ENCODE results near the gene CHRNB2.

CHRNB2 gene

DNA sequence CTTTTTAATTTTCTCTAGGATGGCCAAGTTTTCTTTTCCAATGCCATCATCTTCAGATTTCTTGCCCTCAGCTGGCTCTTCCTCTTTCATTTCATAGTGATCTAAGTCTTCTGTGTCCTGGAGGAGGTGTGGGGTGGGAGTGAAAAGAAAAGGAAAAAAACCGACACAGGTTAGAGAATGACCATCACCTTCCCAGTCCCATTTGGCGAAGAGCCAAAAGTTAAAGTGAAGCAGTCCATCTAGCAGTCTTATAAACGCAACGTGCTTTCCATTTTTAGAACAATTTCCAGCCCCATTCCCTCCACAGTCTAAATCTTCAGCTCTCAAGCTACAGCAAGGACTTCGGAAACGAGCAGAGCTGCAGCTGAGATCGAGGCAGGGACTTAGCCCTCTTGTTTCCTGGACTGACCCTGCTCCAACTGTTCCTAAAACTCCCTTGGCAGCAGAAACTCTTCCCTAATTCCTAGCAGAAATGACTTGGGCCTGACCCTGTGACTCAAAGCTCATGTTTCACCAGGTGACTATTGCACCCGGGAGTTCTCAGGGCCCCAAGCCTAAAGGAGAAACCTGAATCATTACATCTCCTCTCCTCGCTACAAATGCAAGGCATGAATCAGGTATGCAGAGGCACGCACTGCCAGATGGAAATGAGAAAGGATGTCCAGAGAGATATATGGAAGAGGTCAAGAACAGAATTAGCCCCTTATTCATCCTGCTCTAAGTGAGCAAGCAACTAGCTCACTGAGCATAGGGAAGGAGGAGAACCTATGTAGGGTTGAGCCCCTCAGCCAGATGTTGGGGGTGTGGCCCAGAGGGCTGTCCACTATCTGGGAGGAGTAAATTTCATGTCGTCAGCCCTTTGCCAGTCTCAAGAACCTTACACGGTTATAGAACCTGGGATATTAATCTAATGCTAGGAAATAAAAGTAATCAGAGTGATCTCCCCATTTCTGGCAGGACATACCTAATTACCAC lies 14.2 kb upstream of the CHRNB2 start:
- DNase-seq, result no peak

DNA sequence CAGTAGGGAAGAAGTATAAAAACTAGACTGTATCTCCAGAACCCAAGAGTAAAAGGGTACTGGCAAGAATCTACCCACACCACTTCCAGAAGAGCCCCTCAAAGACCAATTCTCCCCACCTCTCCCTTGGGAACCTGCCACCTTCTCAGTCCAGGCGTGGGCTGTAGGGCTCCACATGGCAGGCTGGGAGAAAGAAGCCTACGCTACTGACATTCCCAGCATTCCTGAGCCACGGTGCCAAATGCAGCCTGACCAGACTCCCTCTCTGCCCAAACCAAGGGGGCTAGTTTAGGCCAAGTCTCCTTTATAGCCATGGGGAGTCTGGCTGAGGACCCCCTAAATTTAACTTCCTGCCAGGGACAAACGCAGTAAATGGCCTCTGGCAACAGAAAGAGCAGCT lies 11.2 kb upstream of the CHRNB2 start:
- DNase-seq, result no peak

DNA sequence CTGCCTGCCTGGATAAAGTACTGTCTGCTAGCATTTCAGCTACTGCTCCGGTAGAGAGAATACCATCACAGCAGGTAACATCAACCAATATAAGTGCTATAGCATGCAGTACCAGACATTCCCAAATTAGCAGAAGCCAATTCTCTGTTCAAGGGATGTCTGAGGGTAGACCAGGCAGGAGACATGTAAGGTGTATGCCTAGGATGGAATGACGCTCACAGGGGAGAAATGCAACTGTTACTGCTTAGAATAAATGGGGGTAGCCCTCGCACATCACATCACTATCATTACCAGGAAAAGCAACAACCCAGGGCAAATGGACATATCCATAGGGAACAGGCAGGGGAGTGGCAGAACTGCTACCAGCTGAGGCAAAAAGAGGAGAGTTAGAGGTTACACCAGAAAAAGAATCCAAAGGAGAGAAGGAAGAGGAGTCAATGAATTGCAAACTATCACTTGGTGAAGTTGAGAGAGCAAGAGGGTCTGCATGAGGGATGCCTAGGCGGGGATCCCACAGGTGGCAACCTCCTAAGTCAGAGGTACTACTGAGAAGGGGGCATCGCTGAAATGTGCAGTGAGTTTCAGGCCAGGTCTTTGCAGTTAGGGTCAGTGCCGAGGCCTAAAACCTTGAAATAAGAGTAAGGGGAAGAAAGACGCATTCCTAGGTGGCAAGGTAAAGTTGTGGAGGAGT lies 10.2 kb upstream of the CHRNB2 start:
- DNase-seq, result no peak

DNA sequence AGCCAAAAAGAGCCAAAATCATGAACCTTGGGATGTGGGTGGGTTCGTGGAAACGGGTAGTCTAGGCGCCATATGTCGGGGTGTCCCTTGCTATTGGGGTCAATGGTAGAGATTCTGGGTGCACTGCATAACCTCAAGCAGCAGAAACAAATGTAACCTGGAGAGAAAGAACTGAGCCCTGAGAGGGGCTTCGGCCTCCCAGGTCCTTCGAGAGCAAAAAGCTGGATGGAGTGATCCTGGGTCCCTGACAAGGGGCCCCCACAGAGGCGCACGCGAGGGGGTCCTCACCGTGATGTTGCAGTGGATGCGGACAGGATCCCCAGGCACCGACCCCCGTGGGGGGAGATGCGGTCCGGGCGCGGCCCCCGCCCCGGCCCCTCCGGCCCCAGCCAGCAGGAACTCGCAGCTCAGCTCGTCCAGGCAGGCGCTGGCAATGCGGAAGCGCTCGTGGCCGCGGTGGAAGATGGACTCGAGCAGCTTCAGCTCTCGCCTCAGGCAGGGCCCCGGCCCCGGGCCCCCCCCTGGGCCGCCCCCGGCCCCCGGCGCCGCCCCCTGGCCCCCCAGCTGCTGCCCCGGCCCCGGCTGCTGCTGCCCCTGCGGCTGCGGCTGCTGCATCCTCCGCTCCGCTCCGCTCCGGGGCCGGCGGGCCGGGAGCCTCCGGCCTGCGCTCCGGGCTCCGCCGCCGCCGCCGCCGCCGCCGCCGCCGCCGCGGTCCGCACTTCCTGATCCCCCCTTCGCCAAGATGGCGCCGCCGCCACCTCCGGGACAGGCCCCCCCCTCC lies 9.4 kb upstream of the CHRNB2 start, which contains the start of gene UBE2Q1:
Gene UBE2Q1 (minus strand): TSS at position 724 of the 781 bp plus-strand sequence. CDS start 109 bp downstream, at position 615.
- peak; percentile 57 for DNase-seq

DNA sequence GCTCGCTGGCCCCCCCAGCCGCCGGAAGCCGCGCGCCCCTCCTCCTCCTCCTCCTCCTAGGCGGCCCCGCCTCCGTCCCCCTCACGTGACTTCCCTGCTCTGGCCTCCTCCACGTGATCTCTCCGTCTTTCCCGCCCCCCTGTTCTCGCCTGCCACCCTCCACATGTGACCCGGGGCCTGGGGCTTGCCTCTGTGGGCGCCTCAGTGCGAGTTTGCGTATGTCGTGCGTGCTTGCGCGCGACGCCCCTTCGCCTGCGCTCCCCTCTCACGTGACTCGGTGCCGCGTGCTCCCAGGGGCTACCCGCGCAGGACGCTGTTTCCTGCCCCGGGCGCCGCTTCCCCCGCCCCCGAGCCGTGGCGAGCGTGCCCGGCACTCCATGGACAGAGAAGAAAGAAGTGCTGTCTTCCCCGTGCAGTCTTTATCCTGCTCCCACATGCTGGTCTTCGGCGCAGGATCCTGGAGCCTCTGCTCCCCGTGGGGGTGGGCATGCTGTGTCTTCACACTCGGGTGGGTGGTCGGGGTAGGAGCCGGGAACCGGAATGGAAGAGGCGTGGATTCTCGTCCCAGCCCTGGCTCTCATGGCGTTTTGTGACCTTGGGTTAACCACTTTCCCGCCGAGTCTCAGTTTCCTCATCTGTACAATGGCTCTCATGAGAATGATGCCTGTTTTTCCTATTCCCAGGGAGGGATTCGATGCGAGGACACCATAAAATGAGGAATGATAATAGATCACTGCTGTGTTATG lies 8.7 kb upstream of the CHRNB2 start:
- DNase-seq, result peak; percentile 99

DNA sequence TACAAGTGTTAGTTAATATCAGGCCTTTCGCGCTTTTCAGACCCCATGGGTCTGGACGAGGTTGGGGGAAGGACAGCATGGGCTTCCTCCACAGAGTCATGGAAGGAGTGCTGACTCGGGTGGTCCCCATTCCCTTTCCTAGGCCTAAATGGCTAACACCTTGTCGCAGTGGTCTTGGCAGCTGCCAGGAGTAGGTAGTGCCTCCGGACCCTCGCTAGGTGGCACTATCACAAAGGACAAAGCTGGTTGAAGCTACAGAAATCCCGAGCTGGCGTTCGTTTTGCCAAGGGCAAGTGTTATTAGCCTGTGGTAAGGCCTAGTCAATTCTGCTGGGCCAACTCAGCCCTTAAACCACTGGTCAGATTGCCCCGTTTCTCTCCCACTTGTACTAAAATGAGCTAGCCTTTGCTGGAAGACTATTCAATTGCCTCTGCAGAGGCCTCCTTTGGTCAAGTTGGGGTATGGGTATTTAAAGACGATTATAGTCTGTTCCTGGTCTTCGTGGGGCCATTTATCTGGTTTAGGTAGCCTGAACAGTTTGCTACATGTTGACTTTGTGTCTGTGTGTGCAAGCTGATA lies 8.0 kb upstream of the CHRNB2 start:
- peak; percentile 75 for DNase-seq

DNA sequence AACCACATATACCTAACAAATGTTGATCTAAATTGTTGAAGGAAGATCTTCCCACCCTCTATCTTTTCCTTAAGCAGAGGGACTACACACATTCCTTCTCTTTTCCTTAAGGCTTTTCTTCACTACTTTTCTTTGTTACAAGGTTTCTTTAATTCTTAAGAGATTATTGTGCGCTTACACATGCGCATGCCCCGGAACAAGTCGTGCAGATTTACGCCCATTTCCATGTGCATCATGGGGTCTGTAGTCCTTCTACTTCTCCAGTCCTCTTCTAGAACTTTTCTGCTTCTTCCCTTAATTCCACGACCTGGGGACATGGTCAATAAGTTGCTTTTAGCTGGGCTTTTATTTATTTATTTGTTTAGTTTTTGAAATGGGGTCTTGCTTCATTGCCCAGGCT lies 1.7 kb upstream of the CHRNB2 start:
- DNase-seq, result no peak

DNA sequence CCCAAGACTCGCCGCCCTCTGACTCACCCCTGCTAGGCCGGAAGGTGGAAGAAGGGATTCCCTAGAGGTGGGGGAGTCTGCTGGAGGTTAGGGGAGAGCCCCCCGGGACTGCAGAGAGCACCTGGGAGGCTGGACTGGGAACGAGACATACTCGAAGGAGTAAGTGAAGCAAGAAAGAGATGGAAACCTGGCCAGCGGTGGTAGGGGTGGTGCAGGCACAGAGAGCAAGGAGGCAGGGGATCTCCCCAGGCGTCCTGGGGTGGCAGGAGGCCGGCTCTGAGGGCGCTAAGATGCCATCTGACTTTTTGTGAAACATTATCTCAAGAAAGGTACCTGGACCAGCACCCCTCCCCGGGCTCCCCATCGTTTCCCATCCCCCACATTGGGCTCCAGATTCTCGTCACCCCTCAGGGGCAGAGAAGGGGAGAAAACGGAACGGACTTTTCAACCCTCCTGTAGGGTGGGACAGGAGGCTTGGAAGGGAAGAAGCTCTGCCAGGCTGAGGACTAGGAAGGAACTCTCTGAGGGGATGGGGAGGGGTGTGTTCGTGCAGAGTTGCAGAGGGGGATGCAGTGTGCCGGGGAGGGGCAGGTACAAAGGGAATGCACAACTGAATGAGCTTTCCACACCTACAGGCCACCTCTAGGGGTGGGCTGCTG lies 708 bp downstream of the CHRNB2 start:
- no peak for DNase-seq

DNA sequence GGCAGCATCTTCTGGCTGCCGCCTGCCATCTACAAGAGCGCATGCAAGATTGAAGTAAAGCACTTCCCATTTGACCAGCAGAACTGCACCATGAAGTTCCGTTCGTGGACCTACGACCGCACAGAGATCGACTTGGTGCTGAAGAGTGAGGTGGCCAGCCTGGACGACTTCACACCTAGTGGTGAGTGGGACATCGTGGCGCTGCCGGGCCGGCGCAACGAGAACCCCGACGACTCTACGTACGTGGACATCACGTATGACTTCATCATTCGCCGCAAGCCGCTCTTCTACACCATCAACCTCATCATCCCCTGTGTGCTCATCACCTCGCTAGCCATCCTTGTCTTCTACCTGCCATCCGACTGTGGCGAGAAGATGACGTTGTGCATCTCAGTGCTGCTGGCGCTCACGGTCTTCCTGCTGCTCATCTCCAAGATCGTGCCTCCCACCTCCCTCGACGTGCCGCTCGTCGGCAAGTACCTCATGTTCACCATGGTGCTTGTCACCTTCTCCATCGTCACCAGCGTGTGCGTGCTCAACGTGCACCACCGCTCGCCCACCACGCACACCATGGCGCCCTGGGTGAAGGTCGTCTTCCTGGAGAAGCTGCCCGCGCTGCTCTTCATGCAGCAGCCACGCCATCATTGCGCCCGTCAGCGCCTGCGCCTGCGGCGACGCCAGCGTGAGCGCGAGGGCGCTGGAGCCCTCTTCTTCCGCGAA lies 3.8 kb downstream of the CHRNB2 start:
- DNase-seq, result no peak

DNA sequence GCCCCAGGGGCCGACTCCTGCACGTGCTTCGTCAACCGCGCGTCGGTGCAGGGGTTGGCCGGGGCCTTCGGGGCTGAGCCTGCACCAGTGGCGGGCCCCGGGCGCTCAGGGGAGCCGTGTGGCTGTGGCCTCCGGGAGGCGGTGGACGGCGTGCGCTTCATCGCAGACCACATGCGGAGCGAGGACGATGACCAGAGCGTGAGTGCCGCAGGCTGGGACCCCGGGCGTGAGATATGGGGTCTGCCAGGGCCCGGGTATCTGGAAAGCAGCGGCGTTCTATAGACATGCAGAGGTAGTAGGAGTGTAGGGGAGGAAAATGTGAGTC lies 4.3 kb downstream of the CHRNB2 start:
- DNase-seq, result no peak

DNA sequence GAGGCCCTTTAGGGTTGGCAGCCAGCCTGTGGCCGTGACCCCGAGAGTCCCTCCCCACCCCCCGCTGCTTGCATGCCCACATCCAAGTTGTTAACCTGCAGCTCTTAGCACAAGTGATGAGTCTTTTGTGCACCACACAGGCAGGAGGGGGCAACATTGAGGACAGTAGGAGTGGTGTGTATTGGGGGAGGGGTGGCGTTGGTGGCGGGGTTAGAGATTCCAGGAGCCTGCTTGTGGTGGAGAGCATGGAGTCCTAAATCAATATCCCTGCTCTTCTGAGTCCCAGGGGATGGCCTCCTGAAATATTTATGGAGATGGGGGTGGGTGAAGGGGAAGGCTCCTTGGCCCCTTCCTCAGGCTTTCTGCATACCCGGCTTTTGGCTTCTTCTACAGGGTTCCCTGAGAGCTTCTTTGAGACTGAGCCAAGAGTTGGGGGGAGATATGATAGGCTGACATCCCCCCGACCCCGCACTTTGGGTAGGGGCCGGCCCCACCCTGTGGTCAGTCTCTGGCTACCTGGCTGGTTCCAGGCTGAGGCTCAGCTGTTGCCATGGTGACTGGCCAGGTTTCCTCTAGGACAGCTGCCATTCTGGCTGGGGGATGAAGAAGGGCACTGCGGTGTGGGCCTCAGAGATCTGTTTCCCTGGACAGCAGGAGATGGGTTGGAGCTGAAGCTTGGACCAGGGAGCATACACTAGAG lies 5.0 kb downstream of the CHRNB2 start:
- DNase-seq, result no peak

DNA sequence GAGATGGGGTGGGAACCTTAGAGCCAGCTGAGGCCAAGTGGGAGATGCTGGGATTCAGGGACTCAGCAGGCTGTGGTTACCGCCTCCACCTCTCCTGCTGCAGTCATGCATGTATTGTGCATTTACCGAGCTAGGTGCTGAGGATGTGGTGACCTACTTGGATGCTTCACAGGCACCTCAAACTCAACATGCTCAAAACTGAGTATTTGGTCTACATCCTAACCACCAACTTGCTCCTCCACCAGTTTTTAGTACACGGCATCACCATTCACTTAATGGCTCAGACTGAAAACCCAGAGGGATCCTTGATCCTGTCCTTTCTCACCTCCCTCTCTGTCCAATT lies 5.6 kb downstream of the CHRNB2 start:
- no peak for DNase-seq

DNA sequence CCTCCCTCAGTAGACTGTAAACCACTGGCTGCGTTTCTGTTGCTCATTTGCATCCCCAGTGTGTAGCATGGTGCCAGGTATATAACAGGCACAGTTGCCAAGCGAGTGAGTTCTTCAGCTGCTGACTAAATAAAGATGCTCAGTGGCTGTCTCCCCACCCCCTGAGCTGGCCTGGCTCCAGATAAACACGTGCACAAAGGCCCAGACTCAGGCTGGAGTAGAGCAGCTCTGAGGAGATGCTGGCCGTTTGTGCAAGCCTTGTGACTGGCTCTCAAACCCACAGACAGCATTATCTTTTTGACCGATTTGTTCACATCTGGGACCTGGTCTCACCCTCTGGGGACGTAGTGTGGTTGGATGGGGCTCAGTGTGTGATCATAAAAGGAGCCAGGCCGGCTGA lies 7.1 kb downstream of the CHRNB2 start:
- DNase-seq, result no peak

DNA sequence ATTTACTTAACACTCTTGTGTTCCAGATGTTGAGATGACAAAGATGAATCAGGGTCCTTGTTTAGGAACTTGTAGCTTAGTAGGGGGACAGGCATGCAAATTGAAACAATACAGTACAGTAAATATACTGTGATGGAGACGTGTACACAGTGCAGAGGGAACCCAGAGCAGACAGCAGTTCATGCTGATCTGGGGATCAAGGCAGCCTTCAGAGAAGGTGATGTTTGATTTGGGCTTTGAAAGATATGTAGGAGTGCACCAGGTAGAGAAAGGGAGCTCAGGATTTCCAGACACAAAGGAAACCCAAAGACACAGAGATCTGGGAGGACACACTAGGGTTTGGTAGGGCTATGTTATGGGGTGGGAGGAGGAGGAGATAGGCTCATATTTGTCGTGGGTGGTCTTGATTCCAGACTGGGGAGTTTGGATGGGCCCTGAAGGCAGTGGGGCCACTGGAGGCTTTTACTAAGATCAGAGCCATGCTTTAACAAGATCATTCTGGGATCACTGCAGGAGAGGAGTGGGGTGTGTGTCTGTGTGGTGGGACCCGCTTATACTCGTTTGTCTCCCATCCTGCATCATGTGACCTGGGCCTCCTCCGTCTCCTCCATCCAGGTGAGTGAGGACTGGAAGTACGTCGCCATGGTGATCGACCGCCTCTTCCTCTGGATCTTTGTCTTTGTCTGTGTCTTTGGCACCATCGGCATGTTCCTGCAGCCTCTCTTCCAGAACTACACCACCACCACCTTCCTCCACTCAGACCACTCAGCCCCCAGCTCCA lies 7.8 kb downstream of the CHRNB2 start:
- no peak for DNase-seq

DNA sequence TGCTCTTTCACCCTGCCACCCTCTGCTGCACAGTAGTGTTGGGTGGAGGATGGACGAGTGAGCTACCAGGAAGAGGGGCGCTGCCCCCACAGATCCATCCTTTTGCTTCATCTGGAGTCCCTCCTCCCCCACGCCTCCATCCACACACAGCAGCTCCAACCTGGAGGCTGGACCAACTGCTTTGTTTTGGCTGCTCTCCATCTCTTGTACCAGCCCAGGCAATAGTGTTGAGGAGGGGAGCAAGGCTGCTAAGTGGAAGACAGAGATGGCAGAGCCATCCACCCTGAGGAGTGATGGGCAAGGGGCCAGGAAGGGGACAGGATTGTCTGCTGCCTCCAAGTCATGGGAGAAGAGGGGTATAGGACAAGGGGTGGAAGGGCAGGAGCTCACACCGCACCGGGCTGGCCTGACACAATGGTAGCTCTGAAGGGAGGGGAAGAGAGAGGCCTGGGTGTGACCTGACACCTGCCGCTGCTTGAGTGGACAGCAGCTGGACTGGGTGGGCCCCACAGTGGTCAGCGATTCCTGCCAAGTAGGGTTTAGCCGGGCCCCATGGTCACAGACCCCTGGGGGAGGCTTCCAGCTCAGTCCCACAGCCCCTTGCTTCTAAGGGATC lies 8.5 kb downstream of the CHRNB2 start:
- DNase-seq, result no peak

DNA sequence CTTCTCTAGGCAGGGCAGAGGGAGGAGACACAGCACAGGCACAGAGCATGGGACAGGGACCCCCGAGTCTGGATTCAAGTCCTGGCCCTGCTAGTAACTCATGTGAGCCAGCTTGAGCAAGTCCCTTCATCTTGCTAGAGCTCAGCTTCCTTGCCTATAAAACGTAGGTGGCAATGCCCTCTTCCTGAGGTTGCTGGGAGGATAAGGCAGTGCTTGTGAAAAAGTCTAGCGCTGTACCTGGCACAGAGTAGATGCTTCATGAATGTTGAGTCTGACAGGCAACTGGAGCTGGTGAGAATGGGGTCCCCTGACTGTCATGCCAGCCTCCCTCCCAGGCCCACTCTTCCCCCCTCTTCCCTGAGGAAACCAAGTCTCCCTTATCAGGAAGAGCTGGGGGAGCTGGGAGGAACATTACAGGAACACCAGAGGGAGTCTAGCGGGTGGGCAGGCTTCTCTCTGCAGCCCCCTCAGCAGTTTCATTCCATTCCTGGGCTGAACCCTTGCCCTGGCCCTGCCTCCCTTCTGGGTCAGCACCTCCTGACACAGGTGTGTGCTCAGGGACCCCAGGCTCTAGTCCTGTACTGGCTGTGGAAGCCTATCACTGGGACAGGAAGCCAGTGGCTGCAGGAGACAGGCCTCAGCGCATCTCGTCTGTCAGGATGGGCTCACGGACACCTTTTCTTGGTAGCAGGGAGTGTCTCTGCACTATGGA lies 9.9 kb downstream of the CHRNB2 start:
- no peak for DNase-seq

DNA sequence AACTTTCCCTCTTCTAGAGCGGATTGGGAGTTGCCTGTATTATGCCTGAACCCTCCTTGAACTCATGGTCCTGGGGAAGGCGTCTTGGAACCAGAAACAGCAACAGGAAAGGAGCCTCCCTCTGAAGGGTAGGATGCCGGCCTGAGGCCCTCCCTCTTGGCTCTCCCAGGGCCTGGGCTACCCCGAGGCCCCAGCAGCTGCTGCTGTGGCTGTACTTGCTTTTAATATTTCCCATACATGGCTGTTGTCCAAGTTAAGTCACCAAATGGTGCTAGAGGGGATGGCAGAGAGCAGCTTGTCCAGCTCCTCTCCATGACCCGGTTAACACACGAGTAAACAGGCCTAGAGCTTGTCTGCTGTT lies 10.5 kb downstream of the CHRNB2 start:
- DNase-seq, result no peak

DNA sequence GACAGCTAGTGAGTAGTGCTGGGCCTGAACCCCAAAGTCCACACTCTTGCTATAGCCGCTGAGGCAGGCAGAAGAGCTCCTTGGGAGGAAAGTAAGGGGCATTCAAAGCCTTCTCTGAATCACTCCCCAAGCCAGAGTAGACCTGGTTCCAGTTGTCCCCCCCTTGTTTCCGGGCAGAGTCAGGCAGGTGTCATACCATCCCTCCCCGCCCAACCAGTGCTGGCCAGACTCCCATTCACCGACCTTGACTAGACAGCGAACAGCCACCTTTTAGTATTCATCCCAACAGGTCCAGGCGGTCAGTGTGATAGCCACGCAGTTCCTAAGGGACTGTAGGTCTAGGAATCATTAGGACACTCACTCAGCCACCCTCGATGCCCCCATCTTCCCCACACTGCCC lies 11.8 kb downstream of the CHRNB2 start:
- no peak for DNase-seq

DNA sequence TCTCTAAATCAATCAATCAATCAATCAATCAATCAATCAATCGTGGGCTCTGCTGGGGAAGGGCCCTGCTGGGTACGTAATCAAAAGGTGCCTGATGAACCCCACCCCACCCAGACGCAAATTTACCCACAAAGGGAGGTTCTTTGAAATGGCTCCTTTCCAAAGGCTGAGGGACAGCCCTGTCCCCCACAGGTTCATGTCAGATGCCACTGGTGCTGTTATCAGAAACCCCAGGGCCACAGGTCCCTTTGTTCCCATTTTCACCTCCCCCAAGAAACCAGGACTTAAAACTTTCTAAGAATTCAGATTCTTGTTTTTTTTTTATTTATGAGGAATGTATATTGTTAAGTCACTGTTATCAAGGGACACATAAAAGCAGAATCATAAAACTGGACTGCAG lies 14.2 kb downstream of the CHRNB2 start:
- no peak for DNase-seq

All from activated CD4-positive, CD25-positive, alpha-beta regulatory T cell treated with anti-CD3 and anti-CD28 coated beads, Interleukin-2, amount 50 U/mL, for 72 hours (primary cell).